ENCODE measurements around the gene TEKT3. TPM values are rescaled to one million over a fixed set of nuclear protein-coding genes. Genes with fewer than 3 reads are reported as not detected.

TEKT3 gene
- polyA plus RNA-seq, 3 donors, result 1.4 to 1.7 (median 1.6) TPM

- no peak for DNase-seq (ENCODE audit: low read depth in 3 of 3, low spot score in 2 of 3)
Measured at GRCh38 chr17:15298176-15298575, 43.2 kb downstream of the TEKT3 start.

GRCh38 chr17:15293558-15293957 is 47.8 kb downstream of the TEKT3 start:
- DNase-seq (ENCODE audit: low read depth in 3 of 3, low spot score in 2 of 3), result no peak

DNA sequence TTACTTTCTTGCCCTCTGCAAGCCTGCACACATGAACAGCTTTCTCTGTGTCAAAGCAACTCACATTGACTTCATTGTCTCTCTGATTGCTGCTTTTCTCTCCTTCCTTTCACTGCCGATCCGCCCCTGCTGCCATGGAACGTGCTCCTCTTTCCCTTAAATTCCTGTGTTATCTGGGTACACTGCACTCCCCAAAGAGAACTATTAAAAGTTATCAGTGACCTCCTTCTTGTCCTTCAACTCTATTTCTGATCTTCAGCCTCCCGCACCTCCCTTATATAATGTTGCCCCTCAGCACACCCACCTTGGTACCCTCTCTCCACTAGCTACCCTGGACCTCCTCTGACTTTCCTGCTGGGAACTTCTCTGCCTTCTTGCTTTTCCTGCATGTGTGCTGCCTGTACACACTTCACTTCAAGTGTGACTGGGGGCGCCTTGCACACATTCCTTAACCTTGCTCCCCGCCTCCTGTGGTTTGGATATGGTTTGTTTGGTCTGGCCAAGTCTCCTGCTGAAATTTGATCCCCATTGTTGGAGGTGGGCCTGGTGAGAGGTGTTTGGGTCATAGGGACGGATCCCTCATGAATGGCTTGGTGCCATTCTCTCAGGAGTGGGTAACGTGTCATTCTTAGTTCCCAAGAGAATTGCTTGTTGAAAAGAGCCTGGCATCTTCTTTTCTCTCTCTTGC is 49.6 kb downstream of the TEKT3 start:
- no peak for DNase-seq (ENCODE audit: low read depth in 3 of 3, low spot score in 2 of 3)

- DNase-seq (ENCODE audit: low read depth in 3 of 3, low spot score in 2 of 3), result no peak
Measured at GRCh38 chr17:15290605-15291004, 50.8 kb downstream of the TEKT3 start.

DNA sequence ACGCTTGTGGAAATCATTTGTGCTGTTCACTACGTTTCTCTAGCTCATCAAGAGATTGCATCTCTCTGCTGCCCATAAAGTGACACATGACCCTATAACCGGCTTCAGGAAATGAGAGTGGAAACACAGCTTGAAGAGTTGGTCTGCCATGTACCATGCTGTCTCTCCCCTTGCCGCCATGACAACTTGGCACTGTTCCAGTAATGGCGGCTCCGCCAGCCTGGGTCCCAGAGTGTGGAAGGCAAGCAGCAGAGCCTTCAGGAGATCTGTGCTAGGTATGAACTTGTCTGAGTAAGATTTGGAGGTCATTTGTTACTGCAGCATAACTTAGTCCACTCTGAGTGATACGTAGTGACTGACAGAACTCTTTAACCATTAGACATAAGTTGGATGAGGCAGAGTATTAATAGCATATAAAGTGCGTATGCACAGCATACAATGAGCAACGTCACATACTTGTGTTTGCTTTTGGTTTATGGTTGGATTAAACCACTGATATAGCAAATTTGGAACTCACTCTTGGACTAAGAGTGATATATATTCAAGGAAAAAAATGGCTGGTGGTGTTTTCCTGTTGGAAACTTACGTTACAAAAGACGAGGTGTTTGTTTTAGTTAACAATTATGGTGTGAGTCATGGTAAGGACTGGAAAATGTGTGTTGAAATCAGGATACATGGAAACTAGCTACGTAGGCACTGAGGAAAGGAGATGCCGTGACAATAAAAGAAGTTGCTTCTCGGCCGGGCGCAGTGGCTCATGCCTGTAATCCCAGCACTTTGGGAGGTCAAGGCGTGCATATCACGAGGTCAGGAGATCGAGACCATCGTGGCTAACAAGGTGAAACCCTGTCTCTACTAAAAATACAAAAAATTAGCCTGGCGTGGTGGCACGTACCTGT is 51.9 kb downstream of the TEKT3 start:
- no peak for DNase-seq (ENCODE audit: low read depth in 3 of 3, low spot score in 2 of 3)

GRCh38 chr17:15288859-15289258 is 52.5 kb downstream of the TEKT3 start:
- DNase-seq (ENCODE audit: low read depth in 3 of 3, low spot score in 2 of 3), result no peak

- DNase-seq (ENCODE audit: low read depth in 3 of 3, low spot score in 2 of 3), result no peak
Measured at GRCh38 chr17:15287538-15288267, 53.7 kb downstream of the TEKT3 start.

DNA sequence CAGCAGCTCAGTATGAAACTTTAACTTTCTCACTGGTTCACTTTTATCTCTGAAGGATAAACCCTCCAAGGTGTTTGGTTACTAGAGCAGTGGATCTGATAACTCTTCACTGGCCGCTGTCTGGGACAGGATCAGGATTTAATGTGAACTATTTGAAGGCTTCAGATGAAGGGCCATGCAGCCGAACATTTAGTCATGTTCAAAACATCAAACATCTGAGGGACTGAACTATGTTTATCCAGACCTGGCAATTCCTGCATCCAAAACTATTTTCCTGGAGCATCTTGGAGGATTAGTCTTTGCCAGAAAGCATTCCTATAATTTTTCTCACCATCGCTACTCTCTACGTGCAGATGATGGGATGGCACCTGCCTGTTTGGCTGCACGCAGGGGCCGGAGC is 55.9 kb downstream of the TEKT3 start:
- no peak for DNase-seq (ENCODE audit: low read depth in 3 of 3, low spot score in 2 of 3)

GRCh38 chr17:15284537-15284936 is 56.9 kb downstream of the TEKT3 start:
- DNase-seq (ENCODE audit: low read depth in 3 of 3, low spot score in 2 of 3), result no peak

DNA sequence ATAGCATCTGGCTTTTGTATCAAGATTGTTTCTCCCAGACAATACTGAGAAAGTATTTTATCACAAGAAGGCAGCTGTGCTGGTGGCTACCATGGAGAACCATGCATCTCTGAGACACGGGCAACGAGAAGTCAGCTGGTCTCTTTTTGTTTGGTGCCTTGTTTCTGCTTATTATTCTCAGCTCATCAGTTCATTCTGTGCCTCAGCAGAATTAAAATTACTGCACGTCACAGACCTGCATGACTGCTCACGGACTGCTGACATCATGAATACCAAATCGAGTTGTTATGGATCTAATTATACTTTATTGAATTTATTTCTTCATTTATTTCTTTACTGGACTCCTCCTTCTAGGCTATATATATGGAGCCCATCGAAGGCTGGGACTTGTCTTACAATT is 57.3 kb downstream of the TEKT3 start:
- DNase-seq (ENCODE audit: low read depth in 3 of 3, low spot score in 2 of 3), result no peak

DNA sequence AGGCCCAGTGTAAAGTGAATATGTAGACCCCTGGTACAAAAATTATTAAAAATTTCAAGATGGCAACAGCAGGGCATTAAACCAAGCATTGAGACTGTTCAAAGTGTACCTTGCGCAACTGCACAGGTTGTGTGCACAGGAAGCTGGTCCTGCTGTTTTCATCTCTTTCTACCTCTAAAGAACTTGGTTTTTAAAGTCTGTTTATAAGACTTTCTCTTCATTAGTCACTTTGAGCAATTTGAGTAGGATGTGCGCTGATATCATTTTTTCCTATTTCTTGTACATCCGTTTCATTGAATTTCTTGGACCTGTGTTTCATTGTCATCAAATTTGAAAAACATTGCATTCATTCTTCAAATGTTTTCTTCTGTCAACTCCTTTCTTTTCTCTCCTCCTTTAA is 59.5 kb downstream of the TEKT3 start:
- no peak for DNase-seq (ENCODE audit: low read depth in 3 of 3, low spot score in 2 of 3)

DNA sequence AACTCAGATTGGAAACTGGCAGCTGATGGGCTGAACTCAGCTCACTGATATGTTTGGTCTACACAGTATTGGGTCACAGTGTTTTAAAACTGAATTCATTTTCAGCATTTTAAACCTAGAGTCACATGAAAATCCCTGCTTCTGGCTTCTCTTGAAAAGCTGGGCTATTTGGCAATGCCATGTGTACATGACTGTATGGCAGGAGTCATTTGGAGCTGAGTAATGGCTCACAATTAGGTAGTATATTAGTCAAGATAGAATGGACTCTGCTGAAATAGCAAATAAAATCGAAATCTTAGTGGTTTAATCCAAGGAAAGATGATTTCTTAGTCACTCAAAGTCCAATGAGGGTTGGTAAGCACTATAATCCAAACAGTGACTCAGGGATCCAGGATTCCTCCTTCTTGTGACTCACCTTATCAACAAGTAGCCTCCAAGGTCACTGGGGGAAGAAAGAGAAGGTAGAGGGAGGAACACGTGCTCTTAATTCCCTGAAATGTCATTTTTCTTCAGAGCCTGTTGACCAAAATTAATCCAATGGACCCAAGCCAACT is 62.4 kb downstream of the TEKT3 start:
- no peak for DNase-seq (ENCODE audit: low read depth in 3 of 3, low spot score in 2 of 3)

GRCh38 chr17:15278380-15278779 is 63.0 kb downstream of the TEKT3 start:
- peak in 1 of 3 donors; percentile 18 for DNase-seq (ENCODE audit: low read depth in 3 of 3, low spot score in 2 of 3)

DNA sequence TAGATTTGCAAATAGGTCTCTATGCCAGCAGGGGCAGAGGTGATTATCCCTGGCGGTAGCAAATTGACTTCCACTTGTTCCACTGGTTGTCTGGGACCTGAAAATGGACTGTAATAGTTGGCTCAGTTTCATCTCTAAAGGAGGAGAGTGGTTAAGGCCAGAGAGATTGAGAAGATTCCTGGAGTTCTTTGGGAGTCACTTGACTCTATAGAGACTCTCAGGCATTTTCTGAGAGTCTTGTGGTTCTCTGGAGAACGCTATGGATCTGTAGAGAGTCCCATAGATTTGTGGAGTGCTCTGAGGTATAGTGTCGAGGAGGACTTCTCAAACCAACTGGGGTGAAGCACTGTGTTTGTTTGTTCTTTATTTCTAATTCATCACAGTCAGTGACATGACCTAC is 67.4 kb downstream of the TEKT3 start:
- no peak for DNase-seq (ENCODE audit: low read depth in 3 of 3, low spot score in 2 of 3)

GRCh38 chr17:15273141-15273793 is 68.1 kb downstream of the TEKT3 start:
- DNase-seq (ENCODE audit: low read depth in 3 of 3, low spot score in 2 of 3), result no peak

GRCh38 chr17:15271741-15272140 is 69.7 kb downstream of the TEKT3 start:
- no peak for DNase-seq (ENCODE audit: low read depth in 3 of 3, low spot score in 2 of 3)

GRCh38 chr17:15270628-15271381 is 70.6 kb downstream of the TEKT3 start:
- DNase-seq (ENCODE audit: low read depth in 3 of 3, low spot score in 2 of 3), result no peak

DNA sequence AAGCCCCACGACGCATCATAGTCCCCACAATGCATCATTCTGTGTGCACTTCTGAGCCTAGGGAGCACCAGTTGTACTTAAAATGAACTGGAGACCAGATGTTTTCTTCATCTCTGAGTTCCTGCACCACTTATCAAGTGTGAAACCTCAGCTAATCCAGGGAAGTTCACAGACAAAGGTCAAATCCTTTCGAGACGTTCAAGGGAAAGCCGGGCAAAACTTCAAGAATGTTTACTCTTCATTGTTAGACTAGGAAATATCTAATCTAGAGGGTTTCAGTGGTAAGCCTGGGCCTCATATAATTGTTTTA is 71.7 kb downstream of the TEKT3 start:
- DNase-seq (ENCODE audit: low read depth in 3 of 3, low spot score in 2 of 3), result no peak

DNA sequence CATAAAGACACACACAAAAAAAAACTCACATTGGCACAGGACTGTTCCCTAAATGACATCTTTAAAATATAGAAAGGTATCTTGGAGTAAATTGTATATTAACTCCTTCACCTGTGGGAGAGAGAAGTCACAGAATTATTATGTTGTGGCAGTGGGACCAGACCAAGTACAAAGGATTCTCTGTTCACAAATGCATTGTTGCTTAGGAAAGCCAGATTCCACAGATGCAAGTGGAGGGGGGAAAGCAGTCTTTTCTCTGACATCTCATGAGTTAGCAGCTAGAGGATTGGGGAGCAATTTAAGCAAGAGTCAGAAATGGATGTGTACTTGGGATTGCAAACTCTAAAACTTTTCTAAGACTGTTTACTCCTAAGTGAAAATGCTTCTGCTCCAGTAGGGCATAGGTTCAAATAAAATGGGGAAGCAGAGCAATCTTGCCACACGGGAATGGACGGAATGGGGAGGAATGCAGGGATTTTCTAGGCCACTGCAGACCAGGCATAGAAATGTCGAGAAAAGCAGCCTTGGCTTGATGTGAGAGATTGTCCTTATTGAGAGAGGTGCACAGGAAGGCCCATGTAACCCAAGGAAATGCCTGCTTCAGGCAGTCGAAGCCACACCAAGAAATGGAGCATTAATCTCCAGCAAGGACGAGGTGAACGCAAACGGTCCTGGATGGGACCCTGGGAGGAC is 72.2 kb downstream of the TEKT3 start:
- no peak for DNase-seq (ENCODE audit: low read depth in 3 of 3, low spot score in 2 of 3)
